ENCODE results near the gene C19orf67. TPM values are rescaled to one million over a fixed set of nuclear protein-coding genes. Genes with fewer than 3 reads are reported as not detected.

Gene C19orf67
- total and polyA plus RNA-seq, 2 of the 13 experiments (the other 11 are each of a cell fraction or from before 2014, with no cell fraction given), result 0.11 to 0.32 TPM

DNA sequence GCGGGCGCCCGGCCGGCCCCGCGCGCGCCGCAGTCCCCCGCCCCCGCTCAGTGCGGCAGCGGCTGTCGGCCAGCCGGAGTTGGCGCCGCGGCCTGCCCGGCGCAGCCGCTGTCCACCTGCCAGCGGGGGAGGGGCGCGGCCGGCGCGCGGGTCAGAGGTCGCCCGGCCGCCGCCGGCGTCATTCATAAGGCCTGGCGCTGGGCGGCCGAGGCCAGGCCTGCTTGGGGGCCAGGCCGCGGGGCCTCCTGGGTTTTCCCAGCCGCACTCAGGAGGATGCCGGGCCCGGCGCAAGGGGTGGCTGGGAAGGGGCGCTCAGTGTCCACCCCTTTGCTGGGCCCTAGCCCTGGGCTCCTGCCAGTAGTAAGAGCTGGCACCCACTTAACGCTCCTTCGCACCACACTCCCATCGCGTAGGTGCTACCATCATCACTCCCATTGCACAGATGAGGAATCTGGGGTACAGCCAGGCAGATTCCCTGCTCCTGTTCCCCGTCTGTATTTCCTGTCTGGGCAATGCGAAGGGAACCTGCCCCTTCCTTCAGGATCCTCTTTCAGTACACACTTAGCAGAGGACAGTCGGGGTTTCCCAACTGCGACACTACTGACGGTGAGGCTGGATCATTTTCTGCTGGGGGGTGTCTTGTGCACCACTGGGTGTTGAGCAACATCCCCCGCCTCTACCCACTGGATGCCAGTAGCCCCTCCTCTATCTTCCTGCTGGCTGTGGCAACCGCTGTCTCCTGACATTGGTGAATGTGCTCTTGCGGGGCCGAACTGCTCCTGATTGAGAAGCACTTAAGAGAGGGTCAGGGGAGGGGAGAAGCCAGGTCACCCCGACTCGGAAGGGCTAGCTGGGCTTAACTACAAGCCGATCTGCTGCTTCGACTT, 32.8 kb upstream of the C19orf67 start (continued):
- no peak for TF ChIP-seq AGO1 (IDR thresholded peaks at IDR 0.05; ENCODE audit: low read depth, low read length, poor library complexity, severe bottlenecking)
- TF ChIP-seq, protein P1, sequence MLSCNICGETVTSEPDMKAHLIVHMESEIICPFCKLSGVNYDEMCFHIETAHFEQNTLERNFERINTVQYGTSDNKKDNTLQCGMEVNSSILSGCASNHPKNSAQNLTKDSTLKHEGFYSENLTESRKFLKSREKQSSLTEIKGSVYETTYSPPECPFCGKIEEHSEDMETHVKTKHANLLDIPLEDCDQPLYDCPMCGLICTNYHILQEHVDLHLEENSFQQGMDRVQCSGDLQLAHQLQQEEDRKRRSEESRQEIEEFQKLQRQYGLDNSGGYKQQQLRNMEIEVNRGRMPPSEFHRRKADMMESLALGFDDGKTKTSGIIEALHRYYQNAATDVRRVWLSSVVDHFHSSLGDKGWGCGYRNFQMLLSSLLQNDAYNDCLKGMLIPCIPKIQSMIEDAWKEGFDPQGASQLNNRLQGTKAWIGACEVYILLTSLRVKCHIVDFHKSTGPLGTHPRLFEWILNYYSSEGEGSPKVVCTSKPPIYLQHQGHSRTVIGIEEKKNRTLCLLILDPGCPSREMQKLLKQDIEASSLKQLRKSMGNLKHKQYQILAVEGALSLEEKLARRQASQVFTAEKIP (CRISPR knock-in tag; IDR thresholded peaks at IDR 0.05; ENCODE audit: borderline replicate concordance), result no peak
- no peak for TF ChIP-seq ZNF816 (CRISPR knock-in tag; IDR thresholded peaks at IDR 0.05; ENCODE audit: borderline replicate concordance)
- peak; percentile 73 for TF ChIP-seq KDM5B (CRISPR knock-in tag; IDR thresholded peaks at IDR 0.05; ENCODE audit: borderline replicate concordance)
- TF ChIP-seq ZNF143 (CRISPR knock-in tag; IDR thresholded peaks at IDR 0.05), result peak; percentile 79
- no peak for TF ChIP-seq ZNF296 (CRISPR knock-in tag; conservative IDR thresholded peaks at IDR 0.05)
- peak; percentile 62; the same call in 1 of the 2 replicates for TF ChIP-seq SPEN (CRISPR knock-in tag; IDR thresholded peaks at IDR 0.05; ENCODE audit: low read depth)
- TF ChIP-seq, protein P2, sequence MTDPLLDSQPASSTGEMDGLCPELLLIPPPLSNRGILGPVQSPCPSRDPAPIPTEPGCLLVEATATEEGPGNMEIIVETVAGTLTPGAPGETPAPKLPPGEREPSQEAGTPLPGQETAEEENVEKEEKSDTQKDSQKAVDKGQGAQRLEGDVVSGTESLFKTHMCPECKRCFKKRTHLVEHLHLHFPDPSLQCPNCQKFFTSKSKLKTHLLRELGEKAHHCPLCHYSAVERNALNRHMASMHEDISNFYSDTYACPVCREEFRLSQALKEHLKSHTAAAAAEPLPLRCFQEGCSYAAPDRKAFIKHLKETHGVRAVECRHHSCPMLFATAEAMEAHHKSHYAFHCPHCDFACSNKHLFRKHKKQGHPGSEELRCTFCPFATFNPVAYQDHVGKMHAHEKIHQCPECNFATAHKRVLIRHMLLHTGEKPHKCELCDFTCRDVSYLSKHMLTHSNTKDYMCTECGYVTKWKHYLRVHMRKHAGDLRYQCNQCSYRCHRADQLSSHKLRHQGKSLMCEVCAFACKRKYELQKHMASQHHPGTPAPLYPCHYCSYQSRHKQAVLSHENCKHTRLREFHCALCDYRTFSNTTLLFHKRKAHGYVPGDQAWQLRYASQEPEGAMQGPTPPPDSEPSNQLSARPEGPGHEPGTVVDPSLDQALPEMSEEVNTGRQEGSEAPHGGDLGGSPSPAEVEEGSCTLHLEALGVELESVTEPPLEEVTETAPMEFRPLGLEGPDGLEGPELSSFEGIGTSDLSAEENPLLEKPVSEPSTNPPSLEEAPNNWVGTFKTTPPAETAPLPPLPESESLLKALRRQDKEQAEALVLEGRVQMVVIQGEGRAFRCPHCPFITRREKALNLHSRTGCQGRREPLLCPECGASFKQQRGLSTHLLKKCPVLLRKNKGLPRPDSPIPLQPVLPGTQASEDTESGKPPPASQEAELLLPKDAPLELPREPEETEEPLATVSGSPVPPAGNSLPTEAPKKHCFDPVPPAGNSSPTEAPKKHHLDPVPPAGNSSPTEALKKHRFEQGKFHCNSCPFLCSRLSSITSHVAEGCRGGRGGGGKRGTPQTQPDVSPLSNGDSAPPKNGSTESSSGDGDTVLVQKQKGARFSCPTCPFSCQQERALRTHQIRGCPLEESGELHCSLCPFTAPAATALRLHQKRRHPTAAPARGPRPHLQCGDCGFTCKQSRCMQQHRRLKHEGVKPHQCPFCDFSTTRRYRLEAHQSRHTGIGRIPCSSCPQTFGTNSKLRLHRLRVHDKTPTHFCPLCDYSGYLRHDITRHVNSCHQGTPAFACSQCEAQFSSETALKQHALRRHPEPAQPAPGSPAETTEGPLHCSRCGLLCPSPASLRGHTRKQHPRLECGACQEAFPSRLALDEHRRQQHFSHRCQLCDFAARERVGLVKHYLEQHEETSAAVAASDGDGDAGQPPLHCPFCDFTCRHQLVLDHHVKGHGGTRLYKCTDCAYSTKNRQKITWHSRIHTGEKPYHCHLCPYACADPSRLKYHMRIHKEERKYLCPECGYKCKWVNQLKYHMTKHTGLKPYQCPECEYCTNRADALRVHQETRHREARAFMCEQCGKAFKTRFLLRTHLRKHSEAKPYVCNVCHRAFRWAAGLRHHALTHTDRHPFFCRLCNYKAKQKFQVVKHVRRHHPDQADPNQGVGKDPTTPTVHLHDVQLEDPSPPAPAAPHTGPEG (CRISPR knock-in tag; IDR thresholded peaks at IDR 0.05), result no peak
- TF ChIP-seq, protein P3, sequence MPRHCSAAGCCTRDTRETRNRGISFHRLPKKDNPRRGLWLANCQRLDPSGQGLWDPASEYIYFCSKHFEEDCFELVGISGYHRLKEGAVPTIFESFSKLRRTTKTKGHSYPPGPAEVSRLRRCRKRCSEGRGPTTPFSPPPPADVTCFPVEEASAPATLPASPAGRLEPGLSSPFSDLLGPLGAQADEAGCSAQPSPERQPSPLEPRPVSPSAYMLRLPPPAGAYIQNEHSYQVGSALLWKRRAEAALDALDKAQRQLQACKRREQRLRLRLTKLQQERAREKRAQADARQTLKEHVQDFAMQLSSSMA (CRISPR knock-in tag; IDR thresholded peaks at IDR 0.05), result no peak
- TF ChIP-seq, protein P4, sequence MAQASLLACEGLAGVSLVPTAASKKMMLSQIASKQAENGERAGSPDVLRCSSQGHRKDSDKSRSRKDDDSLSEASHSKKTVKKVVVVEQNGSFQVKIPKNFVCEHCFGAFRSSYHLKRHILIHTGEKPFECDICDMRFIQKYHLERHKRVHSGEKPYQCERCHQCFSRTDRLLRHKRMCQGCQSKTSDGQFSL (CRISPR knock-in tag; IDR thresholded peaks at IDR 0.05), result peak; percentile 65; the same call in 1 of the 2 replicates
- TF ChIP-seq, protein P5, sequence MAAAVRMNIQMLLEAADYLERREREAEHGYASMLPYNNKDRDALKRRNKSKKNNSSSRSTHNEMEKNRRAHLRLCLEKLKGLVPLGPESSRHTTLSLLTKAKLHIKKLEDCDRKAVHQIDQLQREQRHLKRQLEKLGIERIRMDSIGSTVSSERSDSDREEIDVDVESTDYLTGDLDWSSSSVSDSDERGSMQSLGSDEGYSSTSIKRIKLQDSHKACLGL (CRISPR knock-in tag; IDR thresholded peaks at IDR 0.05), result peak; percentile 49; the same call in 1 of the 2 replicates
- peak; percentile 51 for TF ChIP-seq MED1 (CRISPR knock-in tag; IDR thresholded peaks at IDR 0.05)
- no peak for TF ChIP-seq ZBTB21 (CRISPR knock-in tag; IDR thresholded peaks at IDR 0.05)
- no peak for TF ChIP-seq ZNF20 (CRISPR knock-in tag; IDR thresholded peaks at IDR 0.05)
- TF ChIP-seq HMG20B (CRISPR knock-in tag; conservative IDR thresholded peaks at IDR 0.05), result peak; percentile 14; the same call in 1 of the 2 replicates
- TF ChIP-seq ZBTB39 (CRISPR knock-in tag; IDR thresholded peaks at IDR 0.05), result no peak
- peak; percentile 69 for TF ChIP-seq SAP130 (CRISPR knock-in tag; IDR thresholded peaks at IDR 0.05; ENCODE audit: low read depth)
